ENCODE data around the gene CARHSP1.
A peak's percentile ranks its signal among the peaks of the same experiment; 100 is the strongest.

Gene CARHSP1

GRCh38 chr16:8858994-8859912, 9.6 kb downstream of the CARHSP1 start:
- TF ChIP-seq TAF1 (IDR thresholded peaks at IDR 0.05; ENCODE audit: low read depth, low read length) (no peak), POLR2AphosphoS5 (IDR thresholded peaks at IDR 0.05; ENCODE audit: low read depth, low read length) (0 out of 2 replicates have a peak, but pooled peaks have one; percentile 1), PAX5 (IDR thresholded peaks at IDR 0.05; ENCODE audit: insufficient read depth, low read length, severe bottlenecking) (no peak), POLR2A (IDR thresholded peaks at IDR 0.05; ENCODE audit: low read depth, low read length) (no peak), POU2F2 (IDR thresholded peaks at IDR 0.05; ENCODE audit: low read depth, low read length) (no peak), SPI1 (IDR thresholded peaks at IDR 0.05; ENCODE audit: low read depth, low read length) (no peak)
- DNase-seq (ENCODE audit: insufficient read length, low spot score) (no peak), FAIRE-seq (no peak)

DNA sequence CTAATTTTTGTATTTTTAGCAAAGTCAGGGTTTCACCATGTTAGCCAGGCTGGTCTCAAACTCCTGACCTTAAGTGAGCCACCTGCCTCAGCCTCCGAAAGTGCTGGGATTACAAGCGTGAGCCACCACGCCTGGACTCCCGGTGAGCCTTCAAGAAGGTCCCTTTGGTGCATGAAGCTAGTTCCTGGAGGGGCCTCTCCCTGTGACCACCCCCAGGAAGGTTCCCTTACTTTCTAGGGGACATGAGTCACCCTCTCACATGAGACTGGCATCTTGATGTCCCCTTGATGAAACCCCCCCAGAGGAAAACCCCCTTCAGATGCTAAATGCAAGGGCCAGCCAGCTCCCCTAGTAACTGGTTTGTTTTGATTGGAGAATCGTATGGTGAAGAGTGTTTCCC, 12.8 kb downstream of the CARHSP1 start:
- no peak for TF ChIP-seq POLR2AphosphoS5 (IDR thresholded peaks at IDR 0.05; ENCODE audit: low read depth, low read length)
- no peak for TF ChIP-seq TAF1 (IDR thresholded peaks at IDR 0.05; ENCODE audit: low read depth, low read length)
- TF ChIP-seq POU2F2 (IDR thresholded peaks at IDR 0.05; ENCODE audit: low read depth, low read length), result no peak
- no peak for TF ChIP-seq SPI1 (IDR thresholded peaks at IDR 0.05; ENCODE audit: low read depth, low read length)
- no peak for DNase-seq (ENCODE audit: insufficient read length, low spot score)
- no peak for FAIRE-seq

DNA sequence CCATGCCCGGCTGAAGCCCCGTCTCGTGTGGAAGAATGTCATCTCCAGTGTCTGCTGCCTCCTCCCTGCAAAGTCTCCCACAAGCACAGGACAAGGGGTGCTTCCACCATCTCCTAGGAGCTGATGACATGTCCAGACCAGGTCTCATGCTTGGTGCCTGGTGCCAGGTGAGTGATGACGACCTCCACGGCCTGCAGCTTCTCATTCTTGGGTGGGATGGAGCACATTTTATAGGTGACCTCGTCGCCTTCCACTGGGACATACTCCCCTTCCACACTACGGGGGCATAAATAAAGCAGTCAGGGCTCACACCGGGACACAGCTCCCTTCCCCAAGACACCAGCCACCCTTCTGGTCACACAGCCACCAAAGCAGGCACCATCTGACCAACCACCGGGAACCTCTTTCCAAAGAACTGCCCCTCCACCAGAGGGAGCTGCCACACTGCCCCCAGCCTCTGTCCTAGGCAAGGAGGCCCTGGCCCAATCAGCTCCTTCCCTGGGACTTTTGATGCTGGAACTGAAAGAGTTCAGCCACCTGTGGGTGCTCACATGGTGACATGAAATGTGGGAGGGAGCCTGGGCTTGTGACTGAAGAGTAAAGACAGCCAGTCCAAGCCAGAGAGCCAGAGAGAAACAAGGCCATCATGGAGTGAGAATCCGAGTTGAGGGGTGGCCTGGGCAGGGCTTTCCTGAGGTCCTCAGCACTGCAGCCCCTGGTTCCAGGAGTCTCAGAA, 13.6 kb downstream of the CARHSP1 start:
- DNase-seq (ENCODE audit: insufficient read length, low spot score) (no peak), FAIRE-seq (no peak)
- TF ChIP-seq SPI1 (IDR thresholded peaks at IDR 0.05; ENCODE audit: low read depth, low read length), result no peak
- TF ChIP-seq POLR2AphosphoS5 (IDR thresholded peaks at IDR 0.05; ENCODE audit: low read depth, low read length), result no peak
- no peak; the same call in 1 of the 2 replicates for TF ChIP-seq POLR2A (IDR thresholded peaks at IDR 0.05; ENCODE audit: low read depth, low read length)
- no peak for TF ChIP-seq POU2F2 (IDR thresholded peaks at IDR 0.05; ENCODE audit: low read depth, low read length)
- TF ChIP-seq TAF1 (IDR thresholded peaks at IDR 0.05; ENCODE audit: low read depth, low read length), result no peak
- no peak for TF ChIP-seq PAX5 (IDR thresholded peaks at IDR 0.05; ENCODE audit: insufficient read depth, low read length, severe bottlenecking)

GRCh38 chr16:8854298-8854948, 14.4 kb downstream of the CARHSP1 start:
- TF ChIP-seq PAX5 (IDR thresholded peaks at IDR 0.05; ENCODE audit: insufficient read depth, low read length, severe bottlenecking) (no peak), POU2F2 (IDR thresholded peaks at IDR 0.05; ENCODE audit: low read depth, low read length) (no peak), TAF1 (IDR thresholded peaks at IDR 0.05; ENCODE audit: low read depth, low read length) (no peak), POLR2A (IDR thresholded peaks at IDR 0.05; ENCODE audit: low read depth, low read length) (peak; percentile 8; the same call in 1 of the 2 replicates), POLR2AphosphoS5 (IDR thresholded peaks at IDR 0.05; ENCODE audit: low read depth, low read length) (no peak; the same call in 1 of the 2 replicates), SPI1 (IDR thresholded peaks at IDR 0.05; ENCODE audit: low read depth, low read length) (no peak)
- DNase-seq (ENCODE audit: insufficient read length, low spot score) (no peak), FAIRE-seq (no peak)

- no peak for FAIRE-seq
- no peak for DNase-seq (ENCODE audit: insufficient read length, low spot score)
These were observed 15.2 kb downstream of the CARHSP1 start for GRCh38 chr16:8853611-8854010.

GRCh38 chr16:8853150-8853549, 15.7 kb downstream of the CARHSP1 start:
- DNase-seq (ENCODE audit: insufficient read length, low spot score) (no peak), FAIRE-seq (no peak)
- no peak for TF ChIP-seq SPI1 (IDR thresholded peaks at IDR 0.05; ENCODE audit: low read depth, low read length)
- peak; percentile 66; the same call in 1 of the 2 replicates for TF ChIP-seq POLR2AphosphoS5 (IDR thresholded peaks at IDR 0.05; ENCODE audit: low read depth, low read length)
- no peak for TF ChIP-seq PAX5 (IDR thresholded peaks at IDR 0.05; ENCODE audit: insufficient read depth, low read length, severe bottlenecking)
- TF ChIP-seq TAF1 (IDR thresholded peaks at IDR 0.05; ENCODE audit: low read depth, low read length), result no peak

More at GRCh38 chr16:8853611-8854010, 15.2 kb downstream of the CARHSP1 start:
- TF ChIP-seq POU2F2 (IDR thresholded peaks at IDR 0.05; ENCODE audit: low read depth, low read length) (no peak), POLR2AphosphoS5 (IDR thresholded peaks at IDR 0.05; ENCODE audit: low read depth, low read length) (no peak), SPI1 (IDR thresholded peaks at IDR 0.05; ENCODE audit: low read depth, low read length) (no peak), POLR2A (IDR thresholded peaks at IDR 0.05; ENCODE audit: low read depth, low read length) (no peak), TAF1 (IDR thresholded peaks at IDR 0.05; ENCODE audit: low read depth, low read length) (no peak), PAX5 (IDR thresholded peaks at IDR 0.05; ENCODE audit: insufficient read depth, low read length, severe bottlenecking) (no peak)

- no peak for FAIRE-seq
- DNase-seq (ENCODE audit: insufficient read length, low spot score), result no peak
- TF ChIP-seq PAX5 (IDR thresholded peaks at IDR 0.05; ENCODE audit: insufficient read depth, low read length, severe bottlenecking) (no peak), TAF1 (IDR thresholded peaks at IDR 0.05; ENCODE audit: low read depth, low read length) (no peak), POLR2A (IDR thresholded peaks at IDR 0.05; ENCODE audit: low read depth, low read length) (no peak), SPI1 (IDR thresholded peaks at IDR 0.05; ENCODE audit: low read depth, low read length) (no peak), POLR2AphosphoS5 (IDR thresholded peaks at IDR 0.05; ENCODE audit: low read depth, low read length) (no peak), POU2F2 (IDR thresholded peaks at IDR 0.05; ENCODE audit: low read depth, low read length) (no peak)
These were observed 16.3 kb downstream of the CARHSP1 start for GRCh38 chr16:8852534-8852933.

GRCh38 chr16:8851761-8852403, 16.9 kb downstream of the CARHSP1 start:
- FAIRE-seq (no peak), DNase-seq (ENCODE audit: insufficient read length, low spot score) (peak; percentile 4)
- TF ChIP-seq POLR2A (IDR thresholded peaks at IDR 0.05; ENCODE audit: low read depth, low read length) (no peak), SPI1 (IDR thresholded peaks at IDR 0.05; ENCODE audit: low read depth, low read length) (no peak), POLR2AphosphoS5 (IDR thresholded peaks at IDR 0.05; ENCODE audit: low read depth, low read length) (no peak), PAX5 (IDR thresholded peaks at IDR 0.05; ENCODE audit: insufficient read depth, low read length, severe bottlenecking) (no peak), POU2F2 (IDR thresholded peaks at IDR 0.05; ENCODE audit: low read depth, low read length) (no peak), TAF1 (IDR thresholded peaks at IDR 0.05; ENCODE audit: low read depth, low read length) (no peak)
